ENCODE measurements around the gene NYAP2.

NYAP2 gene

GRCh38 chr2:225569995-225570394 lies 170.5 kb downstream of the NYAP2 start:
- no peak overlapping the region for H3K4me3 ChIP-seq (ENCODE audit: low read length)
- DNase-seq (ENCODE audit: low read depth): no peak
- no peak for TF ChIP-seq CTCF (conservative IDR thresholded peaks at IDR 0.05; ENCODE audit: low read length)

GRCh38 chr2:225573603-225574002 lies 174.1 kb downstream of the NYAP2 start:
- H3K4me3 ChIP-seq (ENCODE audit: low read length): no peak overlapping the region
- no peak for TF ChIP-seq CTCF (conservative IDR thresholded peaks at IDR 0.05; ENCODE audit: low read length)
- DNase-seq (ENCODE audit: low read depth): no peak

GRCh38 chr2:225574582-225575138 lies 175.2 kb downstream of the NYAP2 start:
- TF ChIP-seq CTCF (conservative IDR thresholded peaks at IDR 0.05; ENCODE audit: low read length): no peak
- no peak for DNase-seq (ENCODE audit: low read depth)
- H3K4me3 ChIP-seq (ENCODE audit: low read length): no peak overlapping the region

GRCh38 chr2:225581135-225581534 lies 181.6 kb downstream of the NYAP2 start:
- DNase-seq (ENCODE audit: low read depth): no peak

GRCh38 chr2:225581906-225582305 lies 182.4 kb downstream of the NYAP2 start:
- no peak for TF ChIP-seq CTCF (conservative IDR thresholded peaks at IDR 0.05; ENCODE audit: low read length)
- DNase-seq (ENCODE audit: low read depth): no peak
- H3K4me3 ChIP-seq (ENCODE audit: low read length): no peak overlapping the region

More at GRCh38 chr2:225581135-225581534, 181.6 kb downstream of the NYAP2 start:
- H3K4me3 ChIP-seq (ENCODE audit: low read length): no peak overlapping the region
- TF ChIP-seq CTCF (conservative IDR thresholded peaks at IDR 0.05; ENCODE audit: low read length): no peak

GRCh38 chr2:225582355-225583116 lies 183.0 kb downstream of the NYAP2 start:
- no peak for TF ChIP-seq CTCF (conservative IDR thresholded peaks at IDR 0.05; ENCODE audit: low read length)
- DNase-seq (ENCODE audit: low read depth): no peak
- H3K4me3 ChIP-seq (ENCODE audit: low read length): no peak overlapping the region

GRCh38 chr2:225584796-225585195 lies 185.3 kb downstream of the NYAP2 start:
- DNase-seq (ENCODE audit: low read depth): no peak
- H3K4me3 ChIP-seq (ENCODE audit: low read length): no peak overlapping the region
- no peak for TF ChIP-seq CTCF (conservative IDR thresholded peaks at IDR 0.05; ENCODE audit: low read length)

Measured in AG10803 (cell line).